CD4-positive, alpha-beta T cell treated with Interleukin-6 at 100 ng/mL for 8 hours (primary cell): ENCODE data around the gene TNS3.

Source experiments
- DNase-seq: peaks from one replicate; pipeline ENCODE4 v3.0.0-alpha.2; 2020; ENCODE audit warnings: mixed read lengths, low spot score

Gene TNS3

GRCh38 chr7:47368190-47368812, 213.6 kb downstream of the TNS3 start:
- no peak for DNase-seq

GRCh38 chr7:47367369-47367768, 214.5 kb downstream of the TNS3 start:
- no peak for DNase-seq

- no peak for DNase-seq
Observed at GRCh38 chr7:47366960-47367359, 215.0 kb downstream of the TNS3 start.

- DNase-seq: no peak
Observed at GRCh38 chr7:47366211-47366610, 215.7 kb downstream of the TNS3 start.

GRCh38 chr7:47362984-47363383, 218.9 kb downstream of the TNS3 start:
- DNase-seq: no peak

- no peak for DNase-seq
Observed at GRCh38 chr7:47361746-47362215, 220.1 kb downstream of the TNS3 start.

- DNase-seq: no peak
Observed at GRCh38 chr7:47361236-47361635, 220.7 kb downstream of the TNS3 start.

- DNase-seq: no peak
Observed at GRCh38 chr7:47360301-47360900, 221.5 kb downstream of the TNS3 start.

- DNase-seq: no peak
Observed at GRCh38 chr7:47358944-47359588, 222.8 kb downstream of the TNS3 start.

- no peak for DNase-seq
Observed at GRCh38 chr7:47358357-47358756, 223.6 kb downstream of the TNS3 start.

GRCh38 chr7:47357863-47358262, 224.0 kb downstream of the TNS3 start:
- DNase-seq: no peak

GRCh38 chr7:47357361-47357760, 224.6 kb downstream of the TNS3 start:
- no peak for DNase-seq

- DNase-seq: no peak
Observed at GRCh38 chr7:47356261-47356660, 225.7 kb downstream of the TNS3 start.

- no peak for DNase-seq
Observed at GRCh38 chr7:47355684-47356083, 226.2 kb downstream of the TNS3 start.

GRCh38 chr7:47354831-47355541, 226.9 kb downstream of the TNS3 start:
- no peak for DNase-seq

GRCh38 chr7:47354071-47354470, 227.8 kb downstream of the TNS3 start:
- DNase-seq: no peak

GRCh38 chr7:47352394-47352968, 229.4 kb downstream of the TNS3 start:
- DNase-seq: no peak

GRCh38 chr7:47351233-47352154, 230.4 kb downstream of the TNS3 start:
- DNase-seq: no peak

GRCh38 chr7:47350425-47350824, 231.5 kb downstream of the TNS3 start:
- no peak for DNase-seq

- DNase-seq: no peak
Observed at GRCh38 chr7:47349401-47349800, 232.5 kb downstream of the TNS3 start.

- no peak for DNase-seq
Observed at GRCh38 chr7:47347816-47348385, 234.0 kb downstream of the TNS3 start.
